Measurements from ENCODE around the gene ZNF570. TPM values are rescaled to one million over a fixed set of nuclear protein-coding genes. Genes with fewer than 3 reads are reported as not detected.

Gene ZNF570
- total and polyA plus RNA-seq, 2 of the 13 experiments (the other 11 are each of a cell fraction or from before 2014, with no cell fraction given): 1.0 to 4.4 TPM

- no peak for TF ChIP-seq ZFYVE20 (CRISPR knock-in tag; IDR thresholded peaks at IDR 0.05; ENCODE audit: borderline replicate concordance, low read depth)
- no peak for TF ChIP-seq NFIB (CRISPR knock-in tag; IDR thresholded peaks at IDR 0.05; ENCODE audit: borderline replicate concordance)
- TF ChIP-seq ZNF3 (CRISPR knock-in tag; IDR thresholded peaks at IDR 0.05): no peak
- no peak for TF ChIP-seq TCF12 (IDR thresholded peaks at IDR 0.05)
- peak; percentile 58; the same call in 1 of the 2 replicates for TF ChIP-seq TCF12 (CRISPR knock-in tag; IDR thresholded peaks at IDR 0.05)
- no peak for TF ChIP-seq ZNF101 (CRISPR knock-in tag; IDR thresholded peaks at IDR 0.05; ENCODE audit: borderline replicate concordance, low read depth)
- TF ChIP-seq DMTF1 (CRISPR knock-in tag; IDR thresholded peaks at IDR 0.05): no peak
- TF ChIP-seq, protein P1, sequence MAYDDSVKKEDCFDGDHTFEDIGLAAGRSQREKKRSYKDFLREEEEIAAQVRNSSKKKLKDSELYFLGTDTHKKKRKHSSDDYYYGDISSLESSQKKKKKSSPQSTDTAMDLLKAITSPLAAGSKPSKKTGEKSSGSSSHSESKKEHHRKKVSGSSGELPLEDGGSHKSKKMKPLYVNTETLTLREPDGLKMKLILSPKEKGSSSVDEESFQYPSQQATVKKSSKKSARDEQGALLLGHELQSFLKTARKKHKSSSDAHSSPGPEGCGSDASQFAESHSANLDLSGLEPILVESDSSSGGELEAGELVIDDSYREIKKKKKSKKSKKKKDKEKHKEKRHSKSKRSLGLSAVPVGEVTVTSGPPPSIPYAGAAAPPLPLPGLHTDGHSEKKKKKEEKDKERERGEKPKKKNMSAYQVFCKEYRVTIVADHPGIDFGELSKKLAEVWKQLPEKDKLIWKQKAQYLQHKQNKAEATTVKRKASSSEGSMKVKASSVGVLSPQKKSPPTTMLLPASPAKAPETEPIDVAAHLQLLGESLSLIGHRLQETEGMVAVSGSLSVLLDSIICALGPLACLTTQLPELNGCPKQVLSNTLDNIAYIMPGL (CRISPR knock-in tag; IDR thresholded peaks at IDR 0.05; ENCODE audit: borderline replicate concordance in 1 of 2, low read depth in 1 of 2): peak; percentile 75 to 77; a peak in 3 of 4 replicates
- TF ChIP-seq HOXA7 (CRISPR knock-in tag; IDR thresholded peaks at IDR 0.05): no peak
- TF ChIP-seq, protein P2, sequence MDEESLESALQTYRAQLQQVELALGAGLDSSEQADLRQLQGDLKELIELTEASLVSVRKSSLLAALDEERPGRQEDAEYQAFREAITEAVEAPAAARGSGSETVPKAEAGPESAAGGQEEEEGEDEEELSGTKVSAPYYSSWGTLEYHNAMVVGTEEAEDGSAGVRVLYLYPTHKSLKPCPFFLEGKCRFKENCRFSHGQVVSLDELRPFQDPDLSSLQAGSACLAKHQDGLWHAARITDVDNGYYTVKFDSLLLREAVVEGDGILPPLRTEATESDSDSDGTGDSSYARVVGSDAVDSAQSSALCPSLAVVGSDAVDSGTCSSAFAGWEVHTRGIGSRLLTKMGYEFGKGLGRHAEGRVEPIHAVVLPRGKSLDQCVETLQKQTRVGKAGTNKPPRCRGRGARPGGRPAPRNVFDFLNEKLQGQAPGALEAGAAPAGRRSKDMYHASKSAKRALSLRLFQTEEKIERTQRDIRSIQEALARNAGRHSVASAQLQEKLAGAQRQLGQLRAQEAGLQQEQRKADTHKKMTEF (CRISPR knock-in tag; IDR thresholded peaks at IDR 0.05): peak; percentile 73; the same call in 1 of the 2 replicates
- no peak for TF ChIP-seq NR3C1 (CRISPR knock-in tag; IDR thresholded peaks at IDR 0.05)
- no peak; the same call in 1 of the 2 replicates for TF ChIP-seq ATF7-NPFF (CRISPR knock-in tag; IDR thresholded peaks at IDR 0.05; ENCODE audit: low read depth)
- peak; percentile 42; the same call in 1 of the 2 replicates for TF ChIP-seq ZNF44 (CRISPR knock-in tag; IDR thresholded peaks at IDR 0.05)
- no peak for TF ChIP-seq ZNF773 (CRISPR knock-in tag; IDR thresholded peaks at IDR 0.05; ENCODE audit: borderline replicate concordance)
- TF ChIP-seq TERF1 (CRISPR knock-in tag; IDR thresholded peaks at IDR 0.05): no peak
- TF ChIP-seq CREM (IDR thresholded peaks at IDR 0.05): peak; percentile 97
- TF ChIP-seq CREM (CRISPR knock-in tag; IDR thresholded peaks at IDR 0.05): no peak
- TF ChIP-seq POGZ (CRISPR knock-in tag; IDR thresholded peaks at IDR 0.05): peak; percentile 94; the same call in 1 of the 2 replicates
- no peak for TF ChIP-seq TRIM24 (CRISPR knock-in tag; IDR thresholded peaks at IDR 0.05)
- no peak for TF ChIP-seq ZNF761 (CRISPR knock-in tag; conservative IDR thresholded peaks at IDR 0.05)
- no peak for TF ChIP-seq KLF11 (CRISPR knock-in tag; IDR thresholded peaks at IDR 0.05)
- TF ChIP-seq, protein P3, sequence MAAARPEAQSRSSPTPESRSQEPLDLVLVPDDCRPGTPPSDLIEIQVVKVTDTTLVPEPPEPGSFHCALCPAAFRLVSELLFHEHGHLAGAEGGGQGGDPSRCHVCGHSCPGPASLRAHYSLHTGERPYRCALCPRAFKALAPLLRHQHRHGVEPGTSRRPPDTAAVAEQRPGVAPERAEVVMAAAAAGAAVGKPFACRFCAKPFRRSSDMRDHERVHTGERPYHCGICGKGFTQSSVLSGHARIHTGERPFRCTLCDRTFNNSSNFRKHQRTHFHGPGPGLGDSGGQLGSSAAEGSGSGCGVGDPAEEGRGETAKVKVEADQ (CRISPR knock-in tag; IDR thresholded peaks at IDR 0.05; ENCODE audit: borderline replicate concordance): peak; percentile 49; the same call in 1 of the 2 replicates
These were observed 2.2 kb upstream of the ZNF570 start, which contains the start of gene ZNF569 (continued) for GRCh38 chr19:37466798-37467607.
